ENCODE data around the gene BAG5. TPM values are rescaled to one million over a fixed set of nuclear protein-coding genes. Genes with fewer than 3 reads are reported as not detected.

The BAG5 gene
- total and polyA plus RNA-seq, 2 of the 8 experiments (the other 6 are each of a cell fraction or from before 2014, with no cell fraction given), result 7.4 to 29.5 TPM

GRCh38 chr14:103559766-103560165 lies 2.7 kb downstream of the BAG5 start:
- 90% methylated on average over 9 of the region's 9 CpGs; no CpG with 5 or more reads in 1 of the 2 experiments for WGBS, 2 experiments (ENCODE audit: extremely low coverage in 1 of 2, insufficient coverage in 1 of 2, insufficient read length in 1 of 2, insufficient replicate concordance in 2 of 2, low coverage in 1 of 2, low lambda C conversion rate in 2 of 2, missing lambda C conversion rate in 1 of 2)
- H3K18ac ChIP-seq (ENCODE audit: extremely low read depth, low read length), result no peak overlapping the region
- no peak overlapping the region for H2BK20ac ChIP-seq (ENCODE audit: low read length)
- H2BK12ac ChIP-seq (ENCODE audit: low read depth, low read length), result no peak overlapping the region
- H3K4me2 ChIP-seq (ENCODE audit: insufficient read depth in 1 of 2, low read depth in 2 of 2, low read length in 2 of 2), result no peak overlapping the region; a peak in 1 of 4 replicates
- no peak overlapping the region for H3K27ac ChIP-seq (ENCODE audit: low read depth, low read length)
- H2AK5ac ChIP-seq (ENCODE audit: low read depth, low read length), result no peak overlapping the region
- POLR2A ChIA-PET (ENCODE audit: partially characterized antibody), result interaction anchor here (0.8 to 1.0 kb wide), 2 partner anchors 38 to 39 kb away, joined by 3 read pairs; partner anchors contain the start of gene CKB
- no peak overlapping the region for H2BK120ac ChIP-seq (replicated peaks; ENCODE audit: low read depth, low read length)
- H4K5ac ChIP-seq (ENCODE audit: insufficient read length, low read depth, low read length), result no peak overlapping the region
- CTCF ChIA-PET (ENCODE audit: partially characterized antibody), result interaction anchor here (0.8 to 6.2 kb wide), 4 partner anchors 11 to 61 kb away, joined by 4 to 34 read pairs (median 10); no protein-coding TSS in a partner anchor
- TF ChIP-seq JUND (IDR thresholded peaks at IDR 0.05; ENCODE audit: low read length), result no peak
- no peak for TF ChIP-seq KDM5A (IDR thresholded peaks at IDR 0.05; ENCODE audit: low read length)
- TF ChIP-seq GABPA (IDR thresholded peaks at IDR 0.05; ENCODE audit: borderline replicate concordance, insufficient read depth, low read length), result no peak
- no peak overlapping the region for H3K4me3 ChIP-seq (ENCODE audit: extremely low read depth in 1 of 4, insufficient read depth in 2 of 4, low read depth in 3 of 4, low read length in 4 of 4)
- DNase-seq (ENCODE audit: low read depth in 1 of 2, low spot score in 2 of 2) (no peak), FAIRE-seq (no peak)
- H3K14ac ChIP-seq (ENCODE audit: insufficient read length), result no peak overlapping the region
- H2BK5ac ChIP-seq (ENCODE audit: low read depth, low read length), result no peak overlapping the region
- H3K56ac ChIP-seq (replicated peaks; ENCODE audit: insufficient read length, low read depth, low read length), result no peak overlapping the region
- peaks cover 0 to 21% (median 12%) of the 10 kb centered on the region in 4 experiments; a peak in 7 of 8 replicates for H3K36me3 ChIP-seq (ENCODE audit: control insufficient read depth in 2 of 4, insufficient read depth in 4 of 4, low read length in 3 of 4)
- H3K4me1 ChIP-seq (replicated peaks in 1 of 4; ENCODE audit: control insufficient read depth in 3 of 4, insufficient read depth in 4 of 4, low read length in 3 of 4), result peaks cover 0 to 4% (median under 1%) of the 10 kb centered on the region in 4 experiments; a peak in 2 of 7 replicates
- no peak overlapping the region for H3K23ac ChIP-seq (ENCODE audit: insufficient read length)
- H2BK15ac ChIP-seq (ENCODE audit: low read length), result no peak overlapping the region
- H3K9me3 ChIP-seq (ENCODE audit: insufficient read depth in 2 of 2, low read depth in 1 of 2, low read length in 1 of 2), result no peaks in the 10 kb centered on the region
- no peak overlapping the region for H4K8ac ChIP-seq (ENCODE audit: extremely low read depth, insufficient read depth, low read length)
- H4K91ac ChIP-seq (replicated peaks; ENCODE audit: insufficient read length, low read length), result no peak overlapping the region
- peaks cover 12% of the 10 kb centered on the region; the same call in 1 of the 2 replicates for H3K23me2 ChIP-seq (ENCODE audit: low read depth, low read length)
- H4K20me1 ChIP-seq (replicated peaks in 1 of 2; ENCODE audit: control insufficient read depth in 1 of 2, insufficient read depth in 2 of 2, low read length in 2 of 2), result peaks cover 8 to 10% of the 10 kb centered on the region in 2 experiments
- peaks cover 9% of the 10 kb centered on the region; the same call in 1 of the 2 replicates for H3K79me1 ChIP-seq (ENCODE audit: low read depth, low read length)
- H3K4ac ChIP-seq (replicated peaks; ENCODE audit: insufficient read length, low read depth, low read length), result no peak overlapping the region
- no peak overlapping the region for H3K9ac ChIP-seq (replicated peaks in 1 of 4; ENCODE audit: extremely low read depth in 1 of 4, low read depth in 3 of 4, low read length in 3 of 4)
- H2AFZ ChIP-seq (ENCODE audit: low read length), result no peak overlapping the region
- H3K79me2 ChIP-seq (ENCODE audit: control insufficient read depth in 1 of 2, insufficient read depth in 2 of 2, low read length in 2 of 2), result peaks cover 12 to 68% of the 10 kb centered on the region in 2 experiments
- no peaks in the 10 kb centered on the region for H3K27me3 ChIP-seq (replicated peaks in 1 of 4; ENCODE audit: control insufficient read depth in 3 of 4, extremely low read depth in 1 of 4, insufficient read depth in 3 of 4, low read length in 3 of 4)

Measured in H1 (cell line).